ENCODE data around the gene TEKT3.

The TEKT3 gene

DNA sequence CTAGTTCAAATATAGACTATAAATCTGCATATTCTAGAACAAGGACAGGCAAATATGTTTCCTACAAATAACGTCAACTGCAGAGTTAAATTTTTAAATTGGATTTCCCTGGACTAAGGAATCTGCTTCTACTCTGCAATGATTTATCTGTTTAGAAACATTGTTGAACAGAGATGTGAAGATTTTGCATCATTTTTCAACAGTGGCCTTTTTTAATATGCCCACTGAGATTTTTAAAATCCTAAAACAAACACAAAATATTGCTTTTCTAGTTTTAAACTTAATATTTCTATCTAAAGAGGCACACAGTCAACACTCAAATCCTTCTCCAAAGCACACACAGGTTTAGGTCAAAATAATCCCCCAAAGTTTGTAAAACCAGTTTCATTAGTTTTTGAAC lies 52.5 kb downstream of the TEKT3 start:
- no peak for DNase-seq (ENCODE audit: low spot score)
- TF ChIP-seq, protein P1, sequence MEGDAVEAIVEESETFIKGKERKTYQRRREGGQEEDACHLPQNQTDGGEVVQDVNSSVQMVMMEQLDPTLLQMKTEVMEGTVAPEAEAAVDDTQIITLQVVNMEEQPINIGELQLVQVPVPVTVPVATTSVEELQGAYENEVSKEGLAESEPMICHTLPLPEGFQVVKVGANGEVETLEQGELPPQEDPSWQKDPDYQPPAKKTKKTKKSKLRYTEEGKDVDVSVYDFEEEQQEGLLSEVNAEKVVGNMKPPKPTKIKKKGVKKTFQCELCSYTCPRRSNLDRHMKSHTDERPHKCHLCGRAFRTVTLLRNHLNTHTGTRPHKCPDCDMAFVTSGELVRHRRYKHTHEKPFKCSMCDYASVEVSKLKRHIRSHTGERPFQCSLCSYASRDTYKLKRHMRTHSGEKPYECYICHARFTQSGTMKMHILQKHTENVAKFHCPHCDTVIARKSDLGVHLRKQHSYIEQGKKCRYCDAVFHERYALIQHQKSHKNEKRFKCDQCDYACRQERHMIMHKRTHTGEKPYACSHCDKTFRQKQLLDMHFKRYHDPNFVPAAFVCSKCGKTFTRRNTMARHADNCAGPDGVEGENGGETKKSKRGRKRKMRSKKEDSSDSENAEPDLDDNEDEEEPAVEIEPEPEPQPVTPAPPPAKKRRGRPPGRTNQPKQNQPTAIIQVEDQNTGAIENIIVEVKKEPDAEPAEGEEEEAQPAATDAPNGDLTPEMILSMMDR (IDR thresholded peaks at IDR 0.05; ENCODE audit: extremely low read depth, missing control alignments): no peak

DNA sequence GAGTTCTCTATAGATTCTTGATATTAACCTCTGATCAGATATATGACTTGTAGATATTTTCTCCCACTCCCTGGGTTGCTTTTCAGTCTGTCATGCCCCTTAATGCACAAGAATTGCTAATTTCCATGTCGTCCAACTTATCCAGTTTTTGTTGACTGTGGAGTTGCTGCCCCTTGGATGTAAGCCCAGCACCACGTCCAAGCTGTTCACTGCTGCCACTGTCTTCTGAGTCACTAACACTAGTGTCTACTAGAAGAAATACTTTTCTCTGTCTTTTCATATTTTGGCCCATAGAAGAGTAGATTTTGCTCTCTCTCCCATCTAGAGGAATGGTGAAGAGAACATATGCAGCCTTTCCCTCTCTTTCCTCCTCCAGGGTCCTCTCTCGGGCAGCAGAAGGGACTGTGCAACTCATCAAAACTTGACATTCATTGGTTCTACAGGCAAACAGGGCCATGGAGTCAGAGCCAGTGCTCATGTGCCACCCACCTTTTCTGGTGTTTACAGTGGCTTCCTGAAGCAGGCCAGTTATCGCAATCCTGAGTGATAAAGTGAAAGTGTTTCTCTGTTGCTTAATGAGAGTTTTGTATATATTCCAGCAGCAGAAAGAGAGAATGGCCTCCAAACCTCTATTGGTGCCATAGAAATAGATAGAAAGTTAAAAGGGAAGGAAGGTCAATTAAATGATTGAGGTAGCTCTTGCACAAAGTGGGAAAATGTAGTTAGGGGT lies 53.7 kb downstream of the TEKT3 start:
- DNase-seq (ENCODE audit: low spot score): no peak
- TF ChIP-seq, protein P1 (IDR thresholded peaks at IDR 0.05; ENCODE audit: extremely low read depth, missing control alignments): no peak

DNA sequence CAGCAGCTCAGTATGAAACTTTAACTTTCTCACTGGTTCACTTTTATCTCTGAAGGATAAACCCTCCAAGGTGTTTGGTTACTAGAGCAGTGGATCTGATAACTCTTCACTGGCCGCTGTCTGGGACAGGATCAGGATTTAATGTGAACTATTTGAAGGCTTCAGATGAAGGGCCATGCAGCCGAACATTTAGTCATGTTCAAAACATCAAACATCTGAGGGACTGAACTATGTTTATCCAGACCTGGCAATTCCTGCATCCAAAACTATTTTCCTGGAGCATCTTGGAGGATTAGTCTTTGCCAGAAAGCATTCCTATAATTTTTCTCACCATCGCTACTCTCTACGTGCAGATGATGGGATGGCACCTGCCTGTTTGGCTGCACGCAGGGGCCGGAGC lies 55.9 kb downstream of the TEKT3 start:
- TF ChIP-seq, protein P1 (IDR thresholded peaks at IDR 0.05; ENCODE audit: extremely low read depth, missing control alignments): no peak
- no peak for DNase-seq (ENCODE audit: low spot score)

DNA sequence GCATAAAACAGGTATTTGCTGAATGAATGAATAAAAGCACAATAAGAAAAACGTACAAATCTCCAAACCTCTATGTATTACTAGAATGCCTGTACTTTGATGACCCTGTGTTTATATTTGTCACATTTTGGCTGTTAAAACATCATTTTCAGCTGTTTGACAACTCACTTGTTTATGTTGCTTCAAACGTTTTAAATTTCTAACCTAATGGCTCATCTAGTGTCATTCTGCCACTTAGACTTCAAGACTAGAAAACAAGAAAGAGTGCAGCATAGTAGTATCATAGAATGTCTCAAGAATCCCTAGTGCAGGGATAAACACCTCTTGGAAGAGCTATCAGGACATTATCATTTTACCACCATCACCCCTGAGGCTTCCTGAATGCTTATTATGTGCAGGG lies 56.9 kb downstream of the TEKT3 start:
- TF ChIP-seq, protein P1 (IDR thresholded peaks at IDR 0.05; ENCODE audit: extremely low read depth, missing control alignments): no peak
- DNase-seq (ENCODE audit: low spot score): no peak

DNA sequence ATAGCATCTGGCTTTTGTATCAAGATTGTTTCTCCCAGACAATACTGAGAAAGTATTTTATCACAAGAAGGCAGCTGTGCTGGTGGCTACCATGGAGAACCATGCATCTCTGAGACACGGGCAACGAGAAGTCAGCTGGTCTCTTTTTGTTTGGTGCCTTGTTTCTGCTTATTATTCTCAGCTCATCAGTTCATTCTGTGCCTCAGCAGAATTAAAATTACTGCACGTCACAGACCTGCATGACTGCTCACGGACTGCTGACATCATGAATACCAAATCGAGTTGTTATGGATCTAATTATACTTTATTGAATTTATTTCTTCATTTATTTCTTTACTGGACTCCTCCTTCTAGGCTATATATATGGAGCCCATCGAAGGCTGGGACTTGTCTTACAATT lies 57.3 kb downstream of the TEKT3 start:
- TF ChIP-seq, protein P1 (IDR thresholded peaks at IDR 0.05; ENCODE audit: extremely low read depth, missing control alignments): no peak
- no peak for DNase-seq (ENCODE audit: low spot score)

DNA sequence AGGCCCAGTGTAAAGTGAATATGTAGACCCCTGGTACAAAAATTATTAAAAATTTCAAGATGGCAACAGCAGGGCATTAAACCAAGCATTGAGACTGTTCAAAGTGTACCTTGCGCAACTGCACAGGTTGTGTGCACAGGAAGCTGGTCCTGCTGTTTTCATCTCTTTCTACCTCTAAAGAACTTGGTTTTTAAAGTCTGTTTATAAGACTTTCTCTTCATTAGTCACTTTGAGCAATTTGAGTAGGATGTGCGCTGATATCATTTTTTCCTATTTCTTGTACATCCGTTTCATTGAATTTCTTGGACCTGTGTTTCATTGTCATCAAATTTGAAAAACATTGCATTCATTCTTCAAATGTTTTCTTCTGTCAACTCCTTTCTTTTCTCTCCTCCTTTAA lies 59.5 kb downstream of the TEKT3 start:
- DNase-seq (ENCODE audit: low spot score): no peak
- TF ChIP-seq, protein P1 (IDR thresholded peaks at IDR 0.05; ENCODE audit: extremely low read depth, missing control alignments): no peak

DNA sequence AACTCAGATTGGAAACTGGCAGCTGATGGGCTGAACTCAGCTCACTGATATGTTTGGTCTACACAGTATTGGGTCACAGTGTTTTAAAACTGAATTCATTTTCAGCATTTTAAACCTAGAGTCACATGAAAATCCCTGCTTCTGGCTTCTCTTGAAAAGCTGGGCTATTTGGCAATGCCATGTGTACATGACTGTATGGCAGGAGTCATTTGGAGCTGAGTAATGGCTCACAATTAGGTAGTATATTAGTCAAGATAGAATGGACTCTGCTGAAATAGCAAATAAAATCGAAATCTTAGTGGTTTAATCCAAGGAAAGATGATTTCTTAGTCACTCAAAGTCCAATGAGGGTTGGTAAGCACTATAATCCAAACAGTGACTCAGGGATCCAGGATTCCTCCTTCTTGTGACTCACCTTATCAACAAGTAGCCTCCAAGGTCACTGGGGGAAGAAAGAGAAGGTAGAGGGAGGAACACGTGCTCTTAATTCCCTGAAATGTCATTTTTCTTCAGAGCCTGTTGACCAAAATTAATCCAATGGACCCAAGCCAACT lies 62.4 kb downstream of the TEKT3 start:
- TF ChIP-seq, protein P1 (IDR thresholded peaks at IDR 0.05; ENCODE audit: extremely low read depth, missing control alignments): no peak
- no peak for DNase-seq (ENCODE audit: low spot score)

All from GM20000 (cell line).